ENCODE results near the gene ANGPTL2. TPM values are rescaled to one million over a fixed set of nuclear protein-coding genes. Genes with fewer than 3 reads are reported as not detected.

The ANGPTL2 gene
- total RNA-seq, 4 donors from 2014 or later = 5.9 to 12.6 (median 8.7) TPM

DNA sequence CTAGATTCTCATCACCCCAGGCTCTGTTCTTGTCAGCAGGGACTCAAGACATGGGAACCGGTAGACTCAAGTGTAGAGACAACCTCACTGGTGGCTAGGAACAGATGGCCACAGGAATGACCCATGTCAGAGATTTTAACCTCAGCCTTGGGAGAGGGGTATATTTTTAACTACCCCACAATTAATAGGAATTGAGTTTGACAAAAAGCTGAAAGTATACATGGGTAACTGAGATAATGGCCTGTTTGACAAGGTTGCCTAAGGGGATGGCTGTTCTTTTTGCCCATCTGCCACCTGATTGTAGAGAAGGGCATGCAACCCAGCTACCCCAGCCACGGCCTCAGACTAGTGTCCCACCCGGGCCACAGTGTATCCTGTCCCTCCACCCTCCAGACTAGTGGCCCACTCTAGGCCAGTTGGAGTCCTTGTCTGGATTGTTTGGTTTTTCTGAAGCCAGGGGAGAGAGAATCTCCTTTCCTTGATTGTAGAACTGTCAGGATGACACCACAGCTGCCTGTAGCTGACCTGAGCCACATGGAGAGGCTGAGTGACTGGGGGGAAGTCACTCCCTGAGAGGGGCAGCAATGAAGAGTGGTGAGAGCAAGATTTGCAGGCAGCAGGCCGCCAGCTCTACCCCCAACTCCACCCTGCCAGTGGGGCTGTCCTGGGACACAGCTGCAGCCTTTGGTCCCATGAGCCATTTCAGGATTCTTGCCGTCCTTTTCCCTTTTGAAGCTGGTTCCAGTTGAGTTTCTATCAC, 14.6 kb upstream of the ANGPTL2 start:
- Histone ChIP-seq H3K4me3 (replicated peaks in 1 of 3) (no peak overlapping the region), H3K27me3 (no peaks in the 10 kb centered on the region), H3K4me1 (peaks cover 24 to 40% of the 10 kb centered on the region in 2 donors), H3K36me3 (no peaks in the 10 kb centered on the region), H3K27ac (no peak overlapping the region), H3K9me3 (no peaks in the 10 kb centered on the region)
- 90 to 94% methylated on average over 5 of the region's 5 CpGs for WGBS, 2 donors
- no peak for DNase-seq
- intact Hi-C loops (cut with DNase I) = no loop called here
- TF ChIP-seq POLR2A (IDR thresholded peaks at IDR 0.05) = no peak
- TF ChIP-seq, protein P1, sequence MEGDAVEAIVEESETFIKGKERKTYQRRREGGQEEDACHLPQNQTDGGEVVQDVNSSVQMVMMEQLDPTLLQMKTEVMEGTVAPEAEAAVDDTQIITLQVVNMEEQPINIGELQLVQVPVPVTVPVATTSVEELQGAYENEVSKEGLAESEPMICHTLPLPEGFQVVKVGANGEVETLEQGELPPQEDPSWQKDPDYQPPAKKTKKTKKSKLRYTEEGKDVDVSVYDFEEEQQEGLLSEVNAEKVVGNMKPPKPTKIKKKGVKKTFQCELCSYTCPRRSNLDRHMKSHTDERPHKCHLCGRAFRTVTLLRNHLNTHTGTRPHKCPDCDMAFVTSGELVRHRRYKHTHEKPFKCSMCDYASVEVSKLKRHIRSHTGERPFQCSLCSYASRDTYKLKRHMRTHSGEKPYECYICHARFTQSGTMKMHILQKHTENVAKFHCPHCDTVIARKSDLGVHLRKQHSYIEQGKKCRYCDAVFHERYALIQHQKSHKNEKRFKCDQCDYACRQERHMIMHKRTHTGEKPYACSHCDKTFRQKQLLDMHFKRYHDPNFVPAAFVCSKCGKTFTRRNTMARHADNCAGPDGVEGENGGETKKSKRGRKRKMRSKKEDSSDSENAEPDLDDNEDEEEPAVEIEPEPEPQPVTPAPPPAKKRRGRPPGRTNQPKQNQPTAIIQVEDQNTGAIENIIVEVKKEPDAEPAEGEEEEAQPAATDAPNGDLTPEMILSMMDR (IDR thresholded peaks at IDR 0.05) = no peak

DNA sequence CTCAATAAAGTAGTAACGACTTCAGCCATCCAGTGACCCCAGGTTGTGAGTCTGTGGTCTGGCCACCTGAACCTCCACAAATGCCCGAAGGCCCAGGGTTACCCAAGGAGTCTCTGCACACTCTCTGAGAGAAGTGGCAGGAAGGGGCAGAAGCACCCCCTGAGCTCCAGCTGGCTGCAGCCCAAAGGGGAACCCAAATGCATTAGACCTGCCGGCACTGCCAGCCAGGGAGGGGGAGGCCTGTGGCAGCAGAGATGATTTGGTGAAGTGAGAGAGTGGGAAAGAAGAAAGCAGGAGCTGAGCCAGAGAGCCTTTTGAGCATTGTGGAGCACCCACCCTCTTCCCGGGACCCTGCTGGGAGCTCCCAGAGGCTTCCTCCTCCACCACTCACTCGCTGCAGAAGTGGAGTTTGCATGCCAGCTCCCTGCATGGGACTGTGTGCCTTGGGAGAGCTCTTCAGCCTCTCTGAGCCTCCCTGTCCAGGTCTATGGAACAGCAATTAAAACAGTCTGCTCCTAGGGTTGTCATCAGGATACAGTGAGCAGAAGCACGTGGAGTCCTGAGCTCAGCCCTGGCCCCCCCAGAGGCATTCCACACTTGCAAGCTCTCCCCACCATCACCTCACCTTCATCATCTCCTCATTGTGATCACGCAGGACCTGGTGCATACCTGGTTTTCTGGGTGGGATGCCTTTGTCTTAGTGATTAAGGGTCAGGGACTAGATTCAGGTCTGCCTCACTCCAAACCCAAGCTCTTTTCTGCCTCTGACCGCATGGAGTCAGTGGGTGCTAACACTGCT, 13.8 kb upstream of the ANGPTL2 start:
- WGBS, 2 donors = 91 to 93% methylated on average over 8 of the region's 8 CpGs
- Histone ChIP-seq H3K4me3 (replicated peaks in 1 of 3) (no peak overlapping the region), H3K36me3 (no peaks in the 10 kb centered on the region), H3K27me3 (no peaks in the 10 kb centered on the region), H3K9me3 (no peaks in the 10 kb centered on the region), H3K4me1 (peaks cover 21 to 42% of the 10 kb centered on the region in 2 donors), H3K27ac (no peak overlapping the region)
- TF ChIP-seq, protein P1 (IDR thresholded peaks at IDR 0.05) = no peak
- TF ChIP-seq POLR2A (IDR thresholded peaks at IDR 0.05) = no peak
- intact Hi-C loops (cut with DNase I) = no loop called here
- DNase-seq = no peak

DNA sequence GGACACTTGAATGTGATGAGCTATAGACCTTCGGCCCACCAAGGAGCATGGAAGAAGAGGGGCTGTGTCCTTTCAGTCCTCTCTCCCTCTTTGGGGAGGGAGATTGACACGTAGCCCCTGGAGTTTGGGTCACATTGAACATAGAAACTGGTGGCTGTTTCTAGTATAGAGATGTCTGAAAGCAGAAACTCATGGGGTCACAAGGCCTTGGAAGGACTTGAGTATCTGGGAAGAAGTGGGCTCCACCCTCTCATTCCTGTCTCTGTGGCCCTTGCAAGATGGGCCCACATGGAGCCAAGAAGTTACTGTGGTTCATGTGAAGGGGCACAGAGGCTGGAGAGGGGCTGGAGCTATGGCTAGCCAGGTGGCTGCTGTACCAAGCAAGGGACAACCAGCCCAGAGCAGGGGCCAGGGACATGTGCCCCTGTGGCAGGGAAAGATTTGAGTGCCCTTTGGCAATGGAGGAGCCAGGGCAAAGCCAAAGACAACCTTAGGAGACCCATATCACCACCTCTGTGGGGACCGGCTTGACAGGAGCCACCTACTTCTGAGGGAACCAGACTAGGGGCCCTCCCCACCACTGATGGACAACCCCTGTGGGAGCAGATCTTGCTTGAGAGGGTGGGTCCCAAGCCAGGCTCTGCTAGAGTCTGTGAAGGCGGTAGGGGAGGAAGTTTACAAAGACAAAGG, 12.8 kb upstream of the ANGPTL2 start:
- H3K4me1 ChIP-seq = peaks cover 21 to 43% of the 10 kb centered on the region in 2 donors
- no peaks in the 10 kb centered on the region for H3K36me3 ChIP-seq
- H3K9me3 ChIP-seq = no peaks in the 10 kb centered on the region
- TF ChIP-seq POLR2A (IDR thresholded peaks at IDR 0.05) = no peak
- TF ChIP-seq, protein P1 (IDR thresholded peaks at IDR 0.05) = no peak
- no peaks in the 10 kb centered on the region for H3K27me3 ChIP-seq
- no peak for DNase-seq
- no peak overlapping the region for H3K4me3 ChIP-seq (replicated peaks in 1 of 3)
- WGBS, 2 donors = 88 to 91% methylated on average over 3 to 4 of the region's 4 CpGs
- intact Hi-C loops (cut with DNase I) = no loop called here
- H3K27ac ChIP-seq = no peak overlapping the region

DNA sequence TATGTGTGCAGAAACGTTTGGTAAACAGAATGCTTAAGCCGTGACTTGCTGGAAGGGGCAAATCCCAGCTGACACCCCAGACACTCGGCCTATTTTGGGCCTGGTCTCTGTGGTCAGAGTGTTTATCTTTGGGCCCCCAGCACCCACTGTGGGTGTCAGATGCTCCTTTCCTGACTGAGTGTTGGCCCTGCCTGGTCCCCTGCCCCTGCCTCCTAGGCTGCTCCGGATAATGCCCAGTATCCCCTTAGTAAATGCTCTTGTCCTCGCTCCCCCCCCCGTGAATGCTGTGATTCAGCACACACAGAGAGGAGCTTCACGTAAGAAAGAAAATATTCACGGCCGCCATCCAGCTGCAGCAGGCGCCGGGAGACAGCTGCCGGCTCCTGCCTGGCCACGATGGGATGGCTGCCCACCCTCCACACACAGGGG, 11.3 kb upstream of the ANGPTL2 start:
- WGBS, 2 donors = 66 to 81% methylated on average over 13 of the region's 13 CpGs
- H3K36me3 ChIP-seq = no peaks in the 10 kb centered on the region
- DNase-seq = peak in 1 of 2 donors; percentile 10
- intact Hi-C loops (cut with DNase I) = no loop called here
- H3K4me3 ChIP-seq (replicated peaks in 1 of 3) = no peak overlapping the region
- H3K9me3 ChIP-seq = no peaks in the 10 kb centered on the region
- H3K27me3 ChIP-seq = no peaks in the 10 kb centered on the region
- peaks cover 24 to 53% of the 10 kb centered on the region in 2 donors for H3K4me1 ChIP-seq
- TF ChIP-seq, protein P1 (IDR thresholded peaks at IDR 0.05) = no peak
- TF ChIP-seq POLR2A (IDR thresholded peaks at IDR 0.05) = no peak
- H3K27ac ChIP-seq = peak overlapping the region in 2 of 3 donors; percentile 45 to 52
